Activated CD8-positive, alpha-beta memory T cell treated with anti-CD3 and anti-CD28 coated beads for 24 hours (primary cell): Measurements from ENCODE around the gene NLN.
"Not testable (repeated sequence)": the region's sequence is repeated elsewhere in the genome, so short reads cannot be mapped to it uniquely, and the experiment has no call there.

Experiments used
- DNase-seq: peaks from one replicate; pipeline ENCODE4 v3.0.0-alpha.2; 2020

Gene NLN

DNA sequence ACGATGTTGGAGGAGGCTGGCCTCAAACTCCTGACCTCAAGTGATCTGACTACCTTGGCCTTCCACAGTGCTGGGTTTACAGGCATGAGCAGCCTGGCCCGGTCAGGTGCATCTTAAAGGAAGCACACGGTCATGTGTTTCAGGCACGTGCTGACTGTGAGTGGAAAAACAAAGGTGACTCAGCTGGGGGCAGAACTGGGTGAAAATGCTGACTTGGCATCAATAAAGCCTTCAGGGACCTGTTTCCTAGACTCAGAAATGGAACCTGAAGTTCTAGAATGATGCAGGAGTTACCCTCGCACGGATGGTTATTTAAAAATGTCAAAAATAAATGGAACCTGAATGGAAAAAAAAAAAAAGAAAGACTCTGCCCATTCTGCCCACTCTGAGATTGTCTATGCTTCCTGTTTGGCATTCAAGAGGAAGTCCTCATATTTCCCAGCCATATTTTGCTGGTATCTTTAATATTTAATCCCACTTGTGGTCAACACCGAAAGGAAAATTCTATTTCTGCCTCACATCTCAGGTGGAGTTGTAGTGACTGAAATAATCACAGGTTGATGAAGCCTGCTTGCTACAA lies 12.3 kb downstream of the NLN start:
- not testable (repeated sequence) for DNase-seq

DNA sequence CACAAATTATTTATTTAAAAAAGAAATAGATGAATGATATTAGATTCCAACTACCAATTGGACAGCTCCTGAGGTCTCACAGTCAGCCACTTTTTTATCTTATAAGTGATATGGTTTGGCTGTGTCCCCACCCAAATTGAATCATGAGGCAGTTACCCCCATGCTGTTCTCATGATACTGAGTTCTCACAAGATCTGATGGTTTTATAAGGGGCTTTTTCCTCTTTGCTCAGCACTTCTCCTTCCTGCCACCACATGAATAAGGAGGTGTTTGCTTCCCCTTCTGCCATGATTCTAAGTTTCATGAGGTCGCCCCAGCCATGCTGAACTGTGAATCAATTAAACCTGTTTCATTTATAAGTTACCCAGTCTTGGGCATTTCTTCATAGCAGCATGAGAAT lies 12.9 kb downstream of the NLN start:
- DNase-seq = no peak

DNA sequence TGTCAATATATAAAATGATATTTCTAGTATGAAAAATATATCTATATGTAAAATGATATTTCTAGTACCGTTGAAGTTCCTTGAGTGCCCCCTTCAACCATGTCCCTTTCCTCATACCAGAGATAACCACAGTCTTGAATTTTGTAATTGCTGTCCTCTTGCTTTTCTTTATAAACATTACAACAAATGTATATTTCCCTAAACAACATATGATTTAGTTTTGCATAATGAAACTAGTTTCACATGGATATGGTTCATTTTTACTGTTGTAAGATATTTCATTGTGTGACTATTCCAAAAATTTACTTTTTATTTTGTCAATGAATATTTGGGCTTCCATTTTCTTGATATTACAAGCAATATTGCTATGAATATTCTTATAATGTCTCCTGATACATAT lies 14.0 kb downstream of the NLN start:
- no peak for DNase-seq

DNA sequence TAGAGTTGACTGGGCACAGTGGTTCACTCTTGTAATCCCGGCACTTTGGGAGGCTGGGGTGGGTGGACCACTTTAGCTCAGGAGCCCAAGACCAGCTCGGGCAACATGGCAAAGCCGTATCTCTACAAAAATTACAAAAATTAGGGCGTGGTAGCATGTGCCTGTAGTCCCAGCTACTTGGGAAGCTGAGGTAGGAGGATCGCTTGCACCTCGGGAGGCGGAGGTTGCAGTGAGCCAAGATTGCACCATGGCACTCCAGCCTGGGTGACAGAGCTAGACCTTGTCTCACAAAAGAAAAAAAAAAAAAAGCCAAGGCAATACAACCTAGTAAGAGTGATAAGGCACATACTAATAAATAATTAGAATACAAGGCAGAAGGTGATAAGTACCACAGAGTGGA lies 15.8 kb downstream of the NLN start:
- no peak for DNase-seq

DNA sequence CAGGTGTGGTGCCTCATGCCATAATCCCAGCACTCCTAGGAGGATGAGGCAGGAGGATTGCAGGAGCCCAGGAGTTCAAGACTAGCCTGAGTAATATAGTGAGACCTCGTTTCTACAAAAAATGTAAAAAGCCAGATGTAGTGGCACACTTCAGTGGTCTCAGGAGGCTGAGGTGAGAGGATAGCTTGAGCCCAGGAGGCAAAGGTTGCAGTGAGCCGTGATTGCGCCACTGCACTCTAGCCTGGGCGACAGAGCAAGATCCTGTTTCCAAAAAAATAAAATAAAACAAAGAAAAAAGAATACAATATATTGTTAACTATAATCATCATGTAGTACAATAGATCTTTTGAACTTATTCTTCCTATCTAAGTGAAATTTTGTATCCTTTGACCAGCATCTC lies 16.3 kb downstream of the NLN start:
- no peak for DNase-seq

GRCh38 chr5:65739162-65739561 lies 17.2 kb downstream of the NLN start:
- no peak for DNase-seq

DNA sequence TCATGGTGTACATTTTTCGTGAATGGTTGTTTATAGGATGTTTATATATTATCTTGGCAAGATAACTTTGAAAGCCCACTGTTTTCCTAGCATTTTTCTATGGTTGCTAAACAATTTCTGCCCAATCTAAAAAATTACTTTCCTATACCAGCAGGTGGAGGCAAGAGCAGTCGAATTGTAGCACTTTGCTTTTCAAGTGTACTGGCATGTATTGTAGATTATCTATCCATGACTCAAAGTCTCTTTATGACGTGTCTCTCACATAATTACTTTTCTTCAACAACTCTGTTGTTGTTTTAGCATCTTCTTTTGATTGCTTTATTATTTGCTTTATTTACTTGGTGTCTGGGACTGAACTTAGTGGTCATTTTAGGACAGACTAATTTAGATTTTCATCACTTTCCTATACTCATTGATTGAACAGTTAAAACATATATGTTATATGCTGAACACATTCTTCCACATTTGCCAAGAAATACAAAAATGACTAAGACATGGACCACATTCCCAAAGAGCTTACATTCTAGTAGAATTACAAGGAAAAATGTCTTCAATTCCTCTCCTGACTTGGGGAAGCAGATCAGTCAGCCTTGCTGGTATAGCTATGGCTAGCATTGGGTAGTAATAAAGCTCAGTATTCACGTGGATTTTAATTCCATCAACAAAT lies 20.7 kb downstream of the NLN start:
- DNase-seq = no peak

- no peak for DNase-seq
Measured at GRCh38 chr5:65749221-65749844, 27.3 kb downstream of the NLN start.

DNA sequence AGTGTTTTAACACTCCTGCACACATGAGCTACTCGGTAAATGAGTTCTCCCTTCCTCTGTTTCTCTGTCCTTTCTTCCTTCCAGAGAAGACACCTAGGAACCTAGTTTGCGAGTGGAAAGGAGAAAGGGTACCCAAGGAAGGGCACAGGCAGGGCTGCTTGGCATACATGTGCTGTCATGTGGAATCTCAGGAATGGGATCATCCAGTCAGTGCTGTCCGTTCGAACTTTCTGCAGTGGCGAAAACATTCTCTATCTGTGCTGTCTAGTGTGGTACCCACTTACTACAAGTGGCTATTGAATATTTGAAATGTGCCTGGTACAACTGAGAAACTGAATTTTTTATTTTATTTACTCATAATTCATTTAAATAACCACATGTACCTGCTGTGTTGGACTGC lies 28.0 kb downstream of the NLN start:
- no peak for DNase-seq

DNA sequence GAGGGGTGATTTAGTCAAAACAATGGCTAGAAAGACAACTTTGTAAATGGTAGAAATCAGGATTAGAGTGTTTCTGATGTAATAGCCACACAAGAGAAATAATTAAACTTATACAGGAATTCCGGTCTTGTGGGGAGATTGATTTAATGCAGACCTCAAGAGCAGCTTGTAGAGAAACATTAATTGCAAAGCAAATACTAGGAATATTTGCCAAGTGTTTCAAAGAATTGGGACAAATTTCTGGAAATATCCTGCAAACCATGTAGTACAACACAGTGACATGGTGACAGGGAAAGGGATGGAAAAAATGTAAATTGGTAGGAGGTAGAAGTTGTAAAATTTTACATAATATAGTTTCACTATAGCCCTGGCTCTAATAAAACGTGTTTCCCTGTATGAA lies 28.9 kb downstream of the NLN start:
- no peak for DNase-seq

GRCh38 chr5:65753189-65753588 lies 31.2 kb downstream of the NLN start:
- no peak for DNase-seq

GRCh38 chr5:65758546-65759144 lies 36.6 kb downstream of the NLN start:
- no peak for DNase-seq

GRCh38 chr5:65760504-65761275 lies 38.7 kb downstream of the NLN start:
- DNase-seq = no peak

GRCh38 chr5:65762234-65762633 lies 40.2 kb downstream of the NLN start:
- no peak for DNase-seq

DNA sequence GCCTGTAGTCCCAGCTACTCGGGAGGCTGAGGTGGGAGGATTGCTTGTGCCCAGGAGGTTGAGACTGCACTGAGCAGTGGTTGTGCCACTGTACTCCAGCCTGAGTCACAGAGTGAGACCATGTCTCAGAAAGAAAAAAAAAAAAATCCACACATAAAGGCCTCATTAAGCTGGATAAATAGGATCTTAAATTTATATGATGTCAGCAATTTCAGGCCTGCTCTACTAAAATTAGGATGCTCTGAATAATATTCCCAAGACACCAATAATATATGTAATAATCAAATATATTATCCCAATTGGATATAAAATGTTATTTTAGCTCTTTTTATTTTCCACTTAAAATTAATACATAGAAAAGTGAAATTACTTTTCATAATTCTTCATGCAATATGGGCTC lies 43.6 kb downstream of the NLN start:
- DNase-seq = no peak

DNA sequence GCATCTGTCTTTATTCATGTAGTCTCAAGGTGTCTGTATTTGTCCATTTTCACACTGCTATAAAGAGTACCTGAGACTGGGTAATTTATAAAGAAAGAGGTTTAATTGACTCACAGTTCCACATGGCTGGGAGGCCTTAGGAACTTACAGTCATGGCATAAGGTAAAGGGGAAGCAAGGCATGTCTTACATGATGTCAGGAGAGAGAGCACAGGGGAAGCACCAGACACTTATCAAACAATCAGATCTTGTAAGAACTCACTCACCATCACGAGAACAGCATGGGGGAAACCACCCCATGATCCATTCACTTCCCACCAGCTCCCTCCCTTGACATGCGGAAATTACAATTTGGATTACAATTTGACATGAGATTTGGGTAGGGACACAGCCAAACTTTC lies 44.2 kb downstream of the NLN start:
- no peak for DNase-seq

GRCh38 chr5:65766781-65767180 lies 44.8 kb downstream of the NLN start:
- DNase-seq = no peak

DNA sequence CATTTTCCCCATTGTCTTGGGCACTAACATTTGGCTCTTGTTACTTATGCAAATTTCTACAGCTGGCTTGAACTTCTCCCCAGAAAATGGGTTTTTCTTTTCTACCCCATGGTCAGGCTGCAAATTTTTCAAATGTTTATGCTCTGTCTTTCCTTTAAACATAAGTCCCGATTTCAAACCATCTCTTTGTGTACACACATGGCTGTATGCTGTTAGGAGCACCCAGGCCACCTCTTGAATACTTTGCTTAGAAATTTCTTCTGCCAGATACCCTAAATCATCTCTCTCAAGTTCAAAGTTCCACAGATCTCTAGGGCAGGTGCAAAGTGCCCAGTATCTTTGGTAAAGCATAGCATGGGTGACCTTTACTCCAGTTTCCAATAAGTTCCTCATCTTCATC lies 45.6 kb downstream of the NLN start:
- DNase-seq = no peak

DNA sequence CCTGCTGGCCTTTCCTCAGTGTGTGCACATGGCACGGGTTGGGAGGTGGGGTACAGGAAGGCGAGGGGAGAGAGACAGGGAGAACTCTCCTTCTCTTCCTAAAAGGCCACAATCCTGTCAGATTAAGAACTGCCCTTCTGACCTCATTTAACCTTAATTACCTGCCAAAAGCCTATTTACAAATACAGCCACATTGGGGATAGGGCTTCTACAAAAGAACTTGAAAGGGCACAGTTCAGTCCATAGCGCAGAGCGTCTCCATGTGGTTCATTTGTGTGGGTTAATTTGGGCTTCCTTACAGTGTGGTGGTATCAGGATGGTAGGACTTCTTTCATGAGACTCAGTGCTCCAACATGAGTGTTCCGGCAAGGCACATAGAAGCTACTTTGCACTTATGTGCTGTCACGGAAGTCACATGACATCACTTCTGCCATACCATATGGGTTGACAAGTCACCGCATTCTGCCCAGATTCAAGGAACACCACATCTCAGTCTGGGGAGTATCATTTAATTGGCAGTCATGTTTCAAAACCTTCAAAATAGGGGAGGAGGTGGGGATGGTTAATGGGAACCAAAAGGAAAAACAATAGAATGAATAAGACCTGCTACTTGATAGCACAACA lies 46.8 kb downstream of the NLN start:
- DNase-seq = no peak

- no peak for DNase-seq
Measured at GRCh38 chr5:65769539-65769938, 47.5 kb downstream of the NLN start.

DNA sequence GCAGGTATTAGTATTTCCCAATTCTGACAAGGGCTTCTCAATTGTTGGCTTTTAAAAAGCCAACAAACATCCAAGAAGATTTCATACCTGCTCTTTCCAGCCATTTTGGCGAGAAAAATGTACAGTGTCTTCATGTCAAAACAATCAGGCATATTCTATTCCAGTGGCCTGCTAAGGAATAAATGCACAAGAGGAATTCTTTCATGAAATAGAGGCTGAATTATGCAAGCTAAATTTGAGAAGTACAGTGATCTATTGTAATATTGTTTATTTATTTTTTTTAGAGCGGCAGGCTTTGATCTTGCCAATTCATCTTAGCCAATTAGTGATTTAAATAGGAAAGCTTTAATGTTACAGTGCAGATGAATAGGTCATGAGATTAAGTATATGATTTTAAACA lies 49.3 kb downstream of the NLN start:
- no peak for DNase-seq

DNA sequence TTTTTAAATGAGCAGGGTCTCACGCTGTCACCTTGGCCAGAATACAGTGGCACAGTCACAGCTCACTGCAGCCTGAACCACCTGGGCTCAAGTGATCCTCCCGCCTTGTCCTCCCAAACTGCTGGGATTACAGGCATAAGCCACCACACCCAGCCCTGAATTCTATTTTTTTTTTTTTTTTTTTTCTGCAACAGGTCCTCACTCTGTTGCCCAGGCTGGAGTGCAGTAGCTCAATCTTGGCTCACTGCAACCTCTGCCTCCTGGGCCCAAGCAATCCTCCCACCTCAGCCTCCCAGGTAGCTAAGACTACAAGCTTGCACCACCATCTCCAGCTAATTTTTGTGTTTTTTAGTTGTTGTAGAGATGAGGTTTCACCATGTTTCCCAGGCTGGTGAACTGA lies 51.0 kb downstream of the NLN start:
- not testable (repeated sequence) for DNase-seq

DNA sequence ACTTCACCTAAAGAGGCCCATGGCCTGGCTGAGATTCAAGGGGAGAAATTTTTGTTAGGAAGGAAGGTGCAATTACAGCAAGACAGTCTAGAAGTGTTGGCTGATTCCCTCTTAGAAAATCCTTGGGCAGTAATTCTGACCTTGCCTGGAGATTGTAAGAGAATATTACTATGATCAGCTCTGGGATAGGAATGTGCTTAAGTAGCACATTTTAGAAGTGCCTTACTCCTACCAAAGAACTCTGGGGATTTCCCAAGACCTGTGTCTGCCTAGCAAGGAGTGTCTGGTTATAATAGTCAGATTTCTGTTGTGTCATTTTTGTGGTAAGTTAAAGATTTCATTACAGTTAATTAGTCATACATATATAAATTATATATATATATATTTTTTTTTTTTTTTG lies 52.3 kb downstream of the NLN start:
- no peak for DNase-seq
